Bronchial epithelial cell (primary cell): ENCODE data around the gene FAM3B. TPM values are rescaled to one million over a fixed set of nuclear protein-coding genes. Genes with fewer than 3 reads are reported as not detected.
A peak's percentile ranks its signal among the peaks of the same experiment; 100 is the strongest.

Experiments used
- DNase-seq: peaks from one replicate; pipeline ENCODE4 v3.0.0-alpha.2; 2010; ENCODE audit warnings: low read depth
- FAIRE-seq: peaks from 2 replicates; lab custom pipeline; 2011; peaks lifted over from hg19 to GRCh38; lab: Jason Lieb, UNC
- H3K27me3 ChIP-seq: 2 replicates; pipeline ENCODE4 v1.5.1; 2011; ENCODE audit warnings: low read length; ENCODE audit not compliant: control insufficient read depth, insufficient read depth
- H3K36me3 ChIP-seq: 2 replicates; pipeline ENCODE4 v1.5.1; 2011; ENCODE audit warnings: low read length; ENCODE audit not compliant: control insufficient read depth, insufficient read depth
- H3K4me3 ChIP-seq: 2 replicates; pipeline ENCODE4 v1.5.1; 2011; ENCODE audit warnings: mild to moderate bottlenecking, low read depth, low read length, control low read depth
- total RNA-seq: library from RNA; depleted of rRNA; stranded (reverse); fragments of >200 nt; gene quantifications from 2 replicates; pipeline ENCODE4 v1.2.1, GENCODE V29; 2014
- TF ChIP-seq, protein P1 (sequence below): IDR thresholded peaks from 2 replicates; pipeline ENCODE4 v1.5.1; 2011; ENCODE audit warnings: mild to moderate bottlenecking, moderate library complexity, low read length, control low read depth, inconsistent platforms; ENCODE audit not compliant: insufficient read depth, severe bottlenecking

Gene FAM3B
- total RNA-seq, 1 donor from 2014 or later: not detected

DNA sequence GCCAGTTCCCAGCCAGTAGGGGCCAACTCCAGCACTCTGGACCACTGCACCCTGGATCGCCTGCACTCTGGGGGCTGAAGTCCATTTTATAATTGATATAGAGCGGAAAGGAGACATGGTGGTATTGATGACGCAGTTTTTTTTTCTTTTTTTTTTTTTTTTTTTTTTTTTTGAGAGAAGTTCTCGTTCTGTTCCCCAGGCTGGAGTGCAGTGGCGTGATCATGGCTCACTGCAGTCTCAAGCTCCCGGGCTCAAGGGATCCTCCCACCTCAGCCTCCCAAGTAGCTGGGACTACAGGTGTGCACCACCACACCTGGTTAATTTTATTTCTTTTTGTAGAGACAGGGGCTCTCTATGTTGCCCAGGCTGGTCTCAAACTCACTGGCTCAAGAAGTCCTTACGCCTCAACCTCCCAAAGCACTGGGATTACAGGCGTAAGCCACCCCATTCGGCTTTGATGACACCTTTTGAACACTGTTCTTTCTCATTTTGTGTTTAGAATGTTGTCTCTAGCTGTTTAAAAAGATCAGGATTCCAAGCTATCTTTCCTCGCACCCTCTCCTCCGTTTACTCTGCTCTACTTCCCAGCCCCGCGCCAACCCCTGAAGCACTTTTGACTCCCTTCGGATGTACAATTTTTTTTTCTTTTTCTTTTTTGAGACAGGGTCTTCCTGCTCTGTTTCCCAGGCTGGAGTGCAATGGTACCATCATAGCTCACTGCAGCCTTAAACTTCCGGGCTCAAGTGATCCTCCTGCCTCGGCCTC is 46.2 kb downstream of the FAM3B start:
- FAIRE-seq (no peak), DNase-seq (no peak)
- no peaks in the 10 kb centered on the region for H3K36me3 ChIP-seq
- TF ChIP-seq, protein P1, sequence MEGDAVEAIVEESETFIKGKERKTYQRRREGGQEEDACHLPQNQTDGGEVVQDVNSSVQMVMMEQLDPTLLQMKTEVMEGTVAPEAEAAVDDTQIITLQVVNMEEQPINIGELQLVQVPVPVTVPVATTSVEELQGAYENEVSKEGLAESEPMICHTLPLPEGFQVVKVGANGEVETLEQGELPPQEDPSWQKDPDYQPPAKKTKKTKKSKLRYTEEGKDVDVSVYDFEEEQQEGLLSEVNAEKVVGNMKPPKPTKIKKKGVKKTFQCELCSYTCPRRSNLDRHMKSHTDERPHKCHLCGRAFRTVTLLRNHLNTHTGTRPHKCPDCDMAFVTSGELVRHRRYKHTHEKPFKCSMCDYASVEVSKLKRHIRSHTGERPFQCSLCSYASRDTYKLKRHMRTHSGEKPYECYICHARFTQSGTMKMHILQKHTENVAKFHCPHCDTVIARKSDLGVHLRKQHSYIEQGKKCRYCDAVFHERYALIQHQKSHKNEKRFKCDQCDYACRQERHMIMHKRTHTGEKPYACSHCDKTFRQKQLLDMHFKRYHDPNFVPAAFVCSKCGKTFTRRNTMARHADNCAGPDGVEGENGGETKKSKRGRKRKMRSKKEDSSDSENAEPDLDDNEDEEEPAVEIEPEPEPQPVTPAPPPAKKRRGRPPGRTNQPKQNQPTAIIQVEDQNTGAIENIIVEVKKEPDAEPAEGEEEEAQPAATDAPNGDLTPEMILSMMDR: no peak
- peaks cover 2% of the 10 kb centered on the region for H3K27me3 ChIP-seq
- H3K4me3 ChIP-seq: no peak overlapping the region

DNA sequence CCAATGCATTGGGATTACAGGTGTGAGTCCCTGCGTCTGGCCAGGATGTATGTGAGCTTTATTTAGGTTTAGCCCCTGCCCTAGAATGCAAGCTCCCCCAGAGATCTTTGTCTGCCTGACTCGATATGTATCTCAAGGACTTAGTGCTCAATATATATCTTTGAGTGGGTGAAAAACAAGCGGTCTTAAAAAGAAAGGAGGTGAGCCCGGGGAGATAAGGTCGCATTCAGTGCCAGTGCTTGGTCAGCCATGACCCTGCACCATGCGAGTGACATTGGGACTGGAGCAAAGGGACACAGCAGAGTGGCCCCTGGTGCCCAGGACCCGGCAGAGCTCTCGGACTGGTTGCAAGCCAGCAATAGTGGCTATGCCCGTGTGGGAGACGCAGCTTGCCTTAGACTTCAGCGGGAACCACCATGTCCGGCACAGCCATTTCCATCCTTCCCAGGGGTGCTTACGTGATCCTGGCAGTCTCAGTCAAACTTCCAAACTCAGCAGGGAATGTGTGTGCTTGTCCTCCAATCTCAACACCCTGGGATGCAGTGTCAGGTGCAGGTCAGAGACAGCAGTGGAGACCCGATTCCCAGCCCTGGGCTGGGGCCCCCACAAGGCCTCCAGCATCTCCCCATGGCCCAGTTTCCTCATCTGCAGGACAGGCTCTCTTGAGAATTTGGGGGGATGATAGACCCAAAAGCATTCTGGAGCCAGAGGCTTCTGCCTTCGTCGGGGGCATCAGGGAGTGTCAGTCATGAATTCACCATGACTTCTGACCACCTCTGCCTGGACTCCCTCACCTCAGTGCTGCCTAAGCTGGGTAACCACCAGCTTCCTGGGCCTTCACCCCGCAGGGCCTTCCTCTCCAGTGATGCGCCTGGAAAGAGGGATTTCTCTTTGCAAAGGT is 47.0 kb downstream of the FAM3B start:
- Histone ChIP-seq H3K36me3 (no peaks in the 10 kb centered on the region), H3K4me3 (no peak overlapping the region)

DNA sequence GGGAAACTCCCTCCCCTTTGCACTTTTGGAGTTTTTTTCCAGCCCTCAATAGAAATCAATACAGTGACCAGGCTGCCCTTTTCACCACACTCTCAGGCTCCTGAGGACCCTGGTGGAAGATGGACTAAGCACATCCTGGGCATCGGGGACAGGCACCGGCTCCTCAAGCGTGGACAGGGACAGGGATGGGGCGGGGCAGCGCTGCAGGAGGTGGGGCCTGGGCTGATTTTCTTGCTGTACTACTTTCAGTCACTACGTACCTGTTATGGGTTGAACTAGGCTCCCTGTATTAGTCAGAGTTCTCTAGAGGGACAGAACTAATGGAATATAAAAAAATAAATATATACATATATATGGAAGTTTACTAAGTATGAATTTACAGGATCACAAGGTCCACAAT is 47.7 kb downstream of the FAM3B start:
- FAIRE-seq: no peak

More for the DNA sequence above, 47.0 kb downstream of the FAM3B start:
- no peaks in the 10 kb centered on the region for H3K27me3 ChIP-seq
- DNase-seq (no peak), FAIRE-seq (no peak)
- TF ChIP-seq, protein P1: no peak

DNA sequence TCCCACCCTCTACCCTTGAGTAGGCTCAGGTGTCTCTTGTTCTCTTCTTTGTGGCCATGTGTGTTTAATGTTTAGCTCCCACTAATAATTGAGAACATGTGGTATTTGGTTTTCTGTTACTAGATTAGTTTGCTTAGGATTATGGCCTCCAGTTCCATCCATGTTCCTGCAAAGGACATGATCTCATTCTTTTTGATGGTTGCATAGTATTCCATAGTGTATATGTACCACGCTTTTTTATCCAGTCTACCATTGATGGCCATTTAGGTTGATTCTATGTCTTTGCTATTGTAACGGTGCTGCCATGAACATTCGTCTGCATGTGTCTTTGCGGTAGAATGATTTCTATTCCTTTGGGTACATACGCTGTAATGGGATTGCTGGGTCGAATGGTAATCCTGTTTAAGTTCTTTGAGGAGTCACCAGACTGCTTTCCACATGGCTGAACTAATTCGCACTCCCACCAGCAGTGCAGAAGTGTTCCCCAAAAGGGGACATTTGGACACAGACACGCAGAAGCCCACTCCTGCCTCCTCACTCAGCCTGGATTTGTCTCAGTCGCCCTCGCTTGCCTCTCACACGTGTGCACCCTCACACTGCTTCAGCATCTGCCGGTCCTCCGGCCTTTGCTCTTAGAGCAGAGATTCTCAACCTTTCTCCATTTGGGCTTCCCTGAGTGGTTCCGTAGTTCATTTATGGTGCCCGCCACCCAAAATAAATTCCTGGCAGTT is 48.9 kb downstream of the FAM3B start:
- FAIRE-seq (peak; percentile 40), DNase-seq (no peak)
- TF ChIP-seq, protein P1: no peak

More for the DNA sequence above, 47.7 kb downstream of the FAM3B start:
- Histone ChIP-seq H3K4me3 (no peak overlapping the region), H3K36me3 (no peaks in the 10 kb centered on the region), H3K27me3 (no peaks in the 10 kb centered on the region)
- TF ChIP-seq, protein P1: no peak
- DNase-seq: no peak

DNA sequence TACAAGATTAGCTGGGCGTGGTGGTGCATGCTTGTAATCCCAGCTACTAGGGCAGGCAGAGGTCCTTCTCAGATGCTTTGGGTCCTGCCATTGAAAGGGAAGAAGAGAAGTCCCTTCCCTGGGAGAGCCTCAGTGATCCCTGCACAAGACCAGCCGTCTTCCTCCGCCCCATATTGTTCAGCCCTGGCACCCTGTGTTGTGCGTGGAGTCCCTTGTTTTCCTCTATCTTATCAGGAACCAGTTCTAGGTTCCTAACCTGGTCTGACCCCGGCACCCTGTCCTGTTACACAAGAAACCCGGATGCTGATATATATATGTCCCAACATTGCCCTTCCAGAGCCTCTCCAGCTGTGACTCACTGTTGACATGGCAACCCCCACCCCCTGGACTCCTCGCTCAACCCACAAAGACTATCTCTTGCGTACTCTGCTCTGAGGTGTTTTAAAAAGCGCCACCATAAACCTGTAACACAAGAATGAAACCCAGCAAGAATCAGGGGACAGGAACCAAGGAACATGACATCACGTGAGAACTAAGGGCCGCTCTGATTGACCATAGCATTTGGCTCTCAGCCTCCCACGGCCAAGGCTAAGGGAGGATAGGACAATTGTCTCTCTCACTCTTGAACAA is 50.0 kb downstream of the FAM3B start:
- TF ChIP-seq, protein P1: no peak
- DNase-seq (peak; percentile 88), FAIRE-seq (peak; percentile 80)
- Histone ChIP-seq H3K36me3 (no peaks in the 10 kb centered on the region), H3K27me3 (no peaks in the 10 kb centered on the region), H3K4me3 (no peak overlapping the region)

More for the DNA sequence above, 48.9 kb downstream of the FAM3B start:
- Histone ChIP-seq H3K27me3 (no peaks in the 10 kb centered on the region), H3K4me3 (no peak overlapping the region), H3K36me3 (no peaks in the 10 kb centered on the region)
